H1 (cell line): ENCODE results near the gene EPYC. TPM values are rescaled to one million over a fixed set of nuclear protein-coding genes. Genes with fewer than 3 reads are reported as not detected.

Source experiments
- CHD1 ChIP-seq: IDR thresholded peaks from 2 replicates; pipeline ENCODE4 v1.6.1; 2012; ENCODE audit warnings: low read depth, low read length, improper control_type of control experiment
- CHD7 ChIP-seq: fragments of 300-600 bp; sonication (generic); IDR thresholded peaks from 2 replicates; pipeline ENCODE4 v1.7.1; 2012; ENCODE audit warnings: low read length, moderate library complexity, mild to moderate bottlenecking, inconsistent platforms; ENCODE audit not compliant: insufficient replicate concordance
- polyA plus RNA-seq, 7 experiments: library from polyadenylated mRNA; depleted of rRNA in 3 of 7; stranded (reverse) in 5 of 7; unstranded in 2 of 7; fragments of >200 nt in 5 of 7; fragments of 200-250 nt in 2 of 7; gene quantifications; 1 replicate in 5 of 7; 2 replicates in 1 of 7; 4 replicates in 1 of 7; pipeline versions ENCODE4 v1.2.1 to v1.2.3, GENCODE V29; 2011 to 2013; ENCODE audit warnings: missing spikeins in 2 of 7, mixed read lengths in 2 of 7
- total RNA-seq: library from RNA; stranded (reverse); fragmentation: NEBNext Ultra II Directional; extraction: Animal tissue kit (Norgen Biotek cat#: 25700); gene quantifications from 2 replicates; pipeline ENCODE4 v1.2.1, GENCODE V29; 2021

Gene EPYC
- total and polyA plus RNA-seq, 2 of the 8 experiments (the other 6 are each of a cell fraction or from before 2014, with no cell fraction given), result not detected

- TF ChIP-seq CHD1 (no peak), CHD7 (no peak)
These were observed 56.9 kb downstream of the EPYC start (continued) for GRCh38 chr12:90947869-90948268.
